Measurements from ENCODE around the gene NPC1. TPM values are rescaled to one million over a fixed set of nuclear protein-coding genes. Genes with fewer than 3 reads are reported as not detected.

The NPC1 gene
- total RNA-seq, 6 experiments from 2014 or later, result 25.4 to 46.2 (median 34.3) TPM

DNA sequence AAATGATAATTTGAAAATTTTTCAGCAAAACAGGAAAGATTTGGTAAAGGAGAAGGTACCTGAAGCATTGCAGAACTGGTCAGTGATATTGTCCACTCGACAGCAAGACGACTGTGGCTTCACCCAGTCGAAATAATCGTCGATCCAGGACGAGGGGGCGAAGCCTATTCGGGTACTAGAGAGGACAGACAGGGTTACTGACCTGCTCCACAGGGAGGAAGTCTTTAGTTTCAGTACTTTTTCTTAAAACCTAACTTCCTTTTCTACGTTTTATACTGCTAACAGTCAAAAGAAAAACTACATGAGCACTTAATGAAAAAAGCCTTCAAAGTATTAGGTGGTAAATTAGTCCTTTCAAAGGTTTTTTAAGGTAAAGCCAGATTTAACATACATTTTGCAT is 47.0 kb downstream of the NPC1 start:
- no peaks in the 10 kb centered on the region for H3K9me3 Mint-ChIP-seq
- H3K36me3 Mint-ChIP-seq (ENCODE audit: low read depth), result peaks cover 52% of the 10 kb centered on the region
- DNase-seq, result no peak
- H3K4me1 Mint-ChIP-seq (ENCODE audit: low read depth), result peaks cover 7% of the 10 kb centered on the region
- no peak overlapping the region for H3K27ac Mint-ChIP-seq
- TF ChIP-seq, protein P1, sequence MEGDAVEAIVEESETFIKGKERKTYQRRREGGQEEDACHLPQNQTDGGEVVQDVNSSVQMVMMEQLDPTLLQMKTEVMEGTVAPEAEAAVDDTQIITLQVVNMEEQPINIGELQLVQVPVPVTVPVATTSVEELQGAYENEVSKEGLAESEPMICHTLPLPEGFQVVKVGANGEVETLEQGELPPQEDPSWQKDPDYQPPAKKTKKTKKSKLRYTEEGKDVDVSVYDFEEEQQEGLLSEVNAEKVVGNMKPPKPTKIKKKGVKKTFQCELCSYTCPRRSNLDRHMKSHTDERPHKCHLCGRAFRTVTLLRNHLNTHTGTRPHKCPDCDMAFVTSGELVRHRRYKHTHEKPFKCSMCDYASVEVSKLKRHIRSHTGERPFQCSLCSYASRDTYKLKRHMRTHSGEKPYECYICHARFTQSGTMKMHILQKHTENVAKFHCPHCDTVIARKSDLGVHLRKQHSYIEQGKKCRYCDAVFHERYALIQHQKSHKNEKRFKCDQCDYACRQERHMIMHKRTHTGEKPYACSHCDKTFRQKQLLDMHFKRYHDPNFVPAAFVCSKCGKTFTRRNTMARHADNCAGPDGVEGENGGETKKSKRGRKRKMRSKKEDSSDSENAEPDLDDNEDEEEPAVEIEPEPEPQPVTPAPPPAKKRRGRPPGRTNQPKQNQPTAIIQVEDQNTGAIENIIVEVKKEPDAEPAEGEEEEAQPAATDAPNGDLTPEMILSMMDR (IDR thresholded peaks at IDR 0.05), result no peak
- H3K27me3 Mint-ChIP-seq (ENCODE audit: insufficient read depth), result no peaks in the 10 kb centered on the region
- H3K4me3 Mint-ChIP-seq, result no peak overlapping the region

- peaks cover 7% of the 10 kb centered on the region for H3K4me1 Mint-ChIP-seq (ENCODE audit: low read depth)
- no peaks in the 10 kb centered on the region for H3K9me3 Mint-ChIP-seq
- no peak for DNase-seq
- no peaks in the 10 kb centered on the region for H3K27me3 Mint-ChIP-seq (ENCODE audit: insufficient read depth)
- H3K4me3 Mint-ChIP-seq, result no peak overlapping the region
- TF ChIP-seq, protein P1 (IDR thresholded peaks at IDR 0.05), result no peak
- no peak overlapping the region; the same call in 1 of the 2 replicates for H3K27ac Mint-ChIP-seq
- H3K36me3 Mint-ChIP-seq (ENCODE audit: low read depth), result peaks cover 55% of the 10 kb centered on the region
These were observed 47.4 kb downstream of the NPC1 start for GRCh38 chr18:23538870-23539269.

GRCh38 chr18:23538001-23538400 is 48.3 kb downstream of the NPC1 start:
- no peak for DNase-seq
- no peaks in the 10 kb centered on the region for H3K9me3 Mint-ChIP-seq
- H3K4me1 Mint-ChIP-seq (ENCODE audit: low read depth), result peaks cover 7% of the 10 kb centered on the region
- peaks cover 55% of the 10 kb centered on the region for H3K36me3 Mint-ChIP-seq (ENCODE audit: low read depth)
- no peak overlapping the region for H3K27ac Mint-ChIP-seq
- TF ChIP-seq, protein P1 (IDR thresholded peaks at IDR 0.05), result no peak
- H3K27me3 Mint-ChIP-seq (ENCODE audit: insufficient read depth), result no peaks in the 10 kb centered on the region
- H3K4me3 Mint-ChIP-seq, result no peak overlapping the region

GRCh38 chr18:23537274-23537673 is 49.0 kb downstream of the NPC1 start:
- Mint-ChIP-seq H3K9me3 (no peaks in the 10 kb centered on the region), H3K36me3 (ENCODE audit: low read depth) (peaks cover 57% of the 10 kb centered on the region), H3K27ac (no peak overlapping the region), H3K4me1 (ENCODE audit: low read depth) (peaks cover 7% of the 10 kb centered on the region), H3K27me3 (ENCODE audit: insufficient read depth) (no peaks in the 10 kb centered on the region), H3K4me3 (no peak overlapping the region)
- TF ChIP-seq, protein P1 (IDR thresholded peaks at IDR 0.05), result no peak
- DNase-seq, result no peak

DNA sequence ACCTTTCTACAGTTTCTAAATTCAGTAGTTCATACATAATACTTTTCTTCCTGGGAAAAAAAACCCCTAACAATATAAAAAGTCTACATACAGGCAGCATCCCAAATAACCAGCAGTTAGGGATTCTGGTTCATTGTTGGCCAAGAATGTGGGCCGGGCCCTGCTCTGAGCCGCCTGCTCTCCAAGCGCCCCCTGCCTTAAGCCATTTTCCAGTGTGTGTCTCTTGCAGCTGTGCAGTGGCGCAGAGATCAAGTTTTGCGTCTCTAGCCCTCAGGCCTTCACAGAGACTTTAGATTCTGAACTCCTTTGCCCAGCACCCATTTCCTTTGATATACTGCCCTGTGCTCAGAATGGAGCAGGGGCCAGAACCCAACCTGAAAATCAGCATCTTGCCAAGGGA is 50.1 kb downstream of the NPC1 start:
- peaks cover 66% of the 10 kb centered on the region for H3K36me3 Mint-ChIP-seq (ENCODE audit: low read depth)
- peaks cover 7% of the 10 kb centered on the region for H3K4me1 Mint-ChIP-seq (ENCODE audit: low read depth)
- no peak overlapping the region for H3K4me3 Mint-ChIP-seq
- H3K9me3 Mint-ChIP-seq, result no peaks in the 10 kb centered on the region
- no peaks in the 10 kb centered on the region for H3K27me3 Mint-ChIP-seq (ENCODE audit: insufficient read depth)
- DNase-seq, result no peak
- H3K27ac Mint-ChIP-seq, result no peak overlapping the region
- TF ChIP-seq, protein P1 (IDR thresholded peaks at IDR 0.05), result no peak

GRCh38 chr18:23534276-23534675 is 52.0 kb downstream of the NPC1 start:
- no peak overlapping the region for H3K27ac Mint-ChIP-seq
- H3K27me3 Mint-ChIP-seq (ENCODE audit: insufficient read depth), result no peaks in the 10 kb centered on the region; the same call in 1 of the 2 replicates
- H3K9me3 Mint-ChIP-seq, result no peaks in the 10 kb centered on the region
- peaks cover 21% of the 10 kb centered on the region for H3K4me1 Mint-ChIP-seq (ENCODE audit: low read depth)
- no peak for DNase-seq
- peaks cover 65% of the 10 kb centered on the region for H3K36me3 Mint-ChIP-seq (ENCODE audit: low read depth)
- no peak overlapping the region for H3K4me3 Mint-ChIP-seq
- TF ChIP-seq, protein P1 (IDR thresholded peaks at IDR 0.05), result no peak

All from HFFc6 (cell line).